Neural cell (in vitro differentiated cells): ENCODE measurements around the gene PCYT2. TPM values are rescaled to one million over a fixed set of nuclear protein-coding genes. Genes with fewer than 3 reads are reported as not detected.

ENCODE experiments used
- H2AFZ ChIP-seq: fragments of 200-600, 300-800 bp; sonication (generic), shearing (Covaris generic); 2 replicates; pipeline ENCODE4 v1.6.0; 2014; ENCODE audit warnings: low read depth, mild to moderate bottlenecking, antibody characterized with exemption, low read length, moderate library complexity
- H3F3A ChIP-seq: fragments of 200-600 bp; shearing (Covaris generic); 2 replicates; pipeline ENCODE4 v1.6.1; 2016; ENCODE audit warnings: mild to moderate bottlenecking, moderate library complexity, mixed read lengths, antibody characterized with exemption, low read length; ENCODE audit not compliant: insufficient read depth, poor library complexity, severe bottlenecking
- H3K27ac ChIP-seq: fragments of 200-600, 300-800 bp; sonication (generic), shearing (Covaris generic); 2 replicates; pipeline ENCODE4 v1.5.1; 2014; ENCODE audit warnings: mild to moderate bottlenecking, low read length, moderate library complexity
- H3K27me3 ChIP-seq: fragments of 300-800, 200-600 bp; sonication (generic), shearing (Covaris generic); 2 replicates; pipeline ENCODE4 v1.6.0; 2014; ENCODE audit warnings: mild to moderate bottlenecking, low read depth, low read length, moderate library complexity; ENCODE audit not compliant: insufficient read depth
- H3K36me3 ChIP-seq: fragments of 300-800, 200-600 bp; sonication (generic), shearing (Covaris generic); 2 replicates; pipeline ENCODE4 v1.5.1; 2014; ENCODE audit warnings: mild to moderate bottlenecking, antibody characterized with exemption, low read length, moderate library complexity; ENCODE audit not compliant: insufficient read depth
- H3K4me2 ChIP-seq: fragments of 300-800, 200-600 bp; sonication (generic), shearing (Covaris generic); 2 replicates; pipeline ENCODE4 v1.6.0; 2014; ENCODE audit warnings: mild to moderate bottlenecking, low read length
- H3K4me3 ChIP-seq: fragments of 300-800, 200-600 bp; sonication (generic), shearing (Covaris generic); 2 replicates; pipeline ENCODE4 v1.5.1; 2014; ENCODE audit warnings: mild to moderate bottlenecking, low read length, moderate library complexity
- H3K79me2 ChIP-seq: fragments of 200-600 bp; shearing (Covaris generic); replicated peaks from 2 replicates; pipeline ENCODE4 v1.6.0; 2014; ENCODE audit warnings: mild to moderate bottlenecking, low read length, moderate library complexity; ENCODE audit not compliant: insufficient read depth
- H3K9ac ChIP-seq: fragments of 300-800, 200-600 bp; sonication (generic), shearing (Covaris generic); 2 replicates; pipeline ENCODE4 v1.6.1; 2016; ENCODE audit warnings: mild to moderate bottlenecking, low read length, mixed read lengths
- H3K9me2 ChIP-seq: fragments of 200-600 bp; shearing (Covaris generic); 2 replicates; pipeline ENCODE4 v1.6.1; 2016; ENCODE audit warnings: mild to moderate bottlenecking, low read length, mixed read lengths; ENCODE audit not compliant: insufficient read depth
- H3K9me3 ChIP-seq: fragments of 200-600, 300-800 bp; sonication (generic), shearing (Covaris generic); 2 replicates; pipeline ENCODE4 v1.6.1; 2016; ENCODE audit warnings: mild to moderate bottlenecking, mixed run types, low read length, moderate library complexity, mixed read lengths
- H4K20me1 ChIP-seq: fragments of 200-600 bp; shearing (Covaris generic); 2 replicates; pipeline ENCODE4 v1.6.1; 2016; ENCODE audit warnings: mild to moderate bottlenecking, mixed run types; ENCODE audit not compliant: insufficient read depth
- EP300 ChIP-seq: fragments of 450-650 bp; conservative IDR thresholded peaks from 2 replicates; pipeline ENCODE4 v1.6.1; 2014; ENCODE audit warnings: antibody characterized with exemption, mild to moderate bottlenecking, moderate library complexity; ENCODE audit not compliant: poor library complexity, severe bottlenecking
- EZH2 ChIP-seq: fragments of 200-600, 300-800 bp; shearing (Covaris generic), sonication (generic); IDR thresholded peaks from 2 replicates; pipeline ENCODE4 v1.6.1; 2014; ENCODE audit warnings: antibody characterized with exemption, low read length, borderline replicate concordance, mild to moderate bottlenecking; ENCODE audit not compliant: insufficient read depth, poor library complexity, severe bottlenecking
- MXI1 ChIP-seq: fragments of 450-650 bp; conservative IDR thresholded peaks from 2 replicates; pipeline ENCODE4 v1.6.1; 2014; ENCODE audit warnings: antibody characterized with exemption, mild to moderate bottlenecking; ENCODE audit not compliant: poor library complexity, severe bottlenecking
- POLR2AphosphoS5 ChIP-seq: IDR thresholded peaks from 2 replicates; pipeline ENCODE4 v1.6.1; 2012
- RAD21 ChIP-seq: fragments of 450-650 bp; conservative IDR thresholded peaks from 2 replicates; pipeline ENCODE4 v1.6.1; 2014; ENCODE audit warnings: antibody characterized with exemption, mild to moderate bottlenecking, moderate library complexity
- REST ChIP-seq: IDR thresholded peaks from 2 replicates; pipeline ENCODE4 v1.6.1; 2012; ENCODE audit warnings: borderline replicate concordance
- SMC3 ChIP-seq: fragments of 450-650 bp; conservative IDR thresholded peaks from 2 replicates; pipeline ENCODE4 v1.6.1; 2014; ENCODE audit warnings: antibody characterized with exemption, mild to moderate bottlenecking, moderate library complexity; ENCODE audit not compliant: poor library complexity
- polyA plus RNA-seq: library from polyadenylated mRNA; depleted of rRNA; stranded (reverse); fragments of >200 nt; gene quantifications from 2 replicates; pipeline ENCODE4 v1.2.3, GENCODE V29; 2014

The PCYT2 gene
- polyA plus RNA-seq, 1 donor from 2014 or later: 35.3 TPM

- peak within 1 kb of the TSS; percentile 90 for H3K4me2 ChIP-seq
- peaks cover 13% of the 10 kb centered on the region for H3K79me2 ChIP-seq
- TF ChIP-seq EZH2 (no peak), MXI1 (peak; percentile 81), RAD21 (peak; percentile 31), REST (no peak), EP300 (no peak), POLR2AphosphoS5 (peak; percentile 77), SMC3 (peak; percentile 41)
- no peaks in the 10 kb centered on the region for H4K20me1 ChIP-seq
- no peaks in the 10 kb centered on the region for H3K9me2 ChIP-seq
- H3K27ac ChIP-seq: peak within 1 kb of the TSS; percentile 58
- no peaks in the 10 kb centered on the region for H3K27me3 ChIP-seq
- no peaks in the 10 kb centered on the region for H3F3A ChIP-seq
- H3K9ac ChIP-seq: peak within 1 kb of the TSS; percentile 68
- peak within 1 kb of the TSS; percentile 79 for H3K4me3 ChIP-seq
- no peaks in the 10 kb centered on the region for H3K36me3 ChIP-seq
- H3K9me3 ChIP-seq: no peaks in the 10 kb centered on the region
- H2AFZ ChIP-seq: peak within 1 kb of the TSS; percentile 14
Measured at GRCh38 chr17:81917565-81918332, 6.5 kb upstream of the PCYT2 start, which contains the start of gene SIRT7. Gene SIRT7, minus strand, starts transcription at chr17:81918176. Its CDS starts 45 bp downstream, at chr17:81918131.

GRCh38 chr17:81916234-81917001 lies 5.2 kb upstream of the PCYT2 start:
- Histone ChIP-seq H3K9me2 (no peaks in the 10 kb centered on the region), H3K9me3 (no peaks in the 10 kb centered on the region), H3K79me2 (peaks cover 13% of the 10 kb centered on the region), H3F3A (no peaks in the 10 kb centered on the region), H4K20me1 (no peaks in the 10 kb centered on the region), H2AFZ (no peak overlapping the region), H3K27me3 (no peaks in the 10 kb centered on the region), H3K9ac (no peak overlapping the region), H3K4me2 (no peak overlapping the region), H3K36me3 (no peaks in the 10 kb centered on the region), H3K27ac (no peak overlapping the region), H3K4me3 (peak overlapping the region; percentile 79)
- TF ChIP-seq EZH2: no peak
- no peak for TF ChIP-seq MXI1
- TF ChIP-seq REST: no peak
- no peak for TF ChIP-seq SMC3
- no peak for TF ChIP-seq POLR2AphosphoS5
